Endodermal cell (in vitro differentiated cells): ENCODE results near the gene REPIN1. TPM values are rescaled to one million over a fixed set of nuclear protein-coding genes. Genes with fewer than 3 reads are reported as not detected.

Experiments
- DNase-seq: peaks from one replicate; pipeline ENCODE4 v3.0.0-alpha.2; 2017
- H3K27ac ChIP-seq: 2 replicates; pipeline ENCODE4 v1.5.1; 2013; ENCODE audit warnings: mild to moderate bottlenecking, low read depth, low read length, moderate library complexity
- H3K27me3 ChIP-seq: 2 replicates; pipeline ENCODE4 v1.6.1; 2013; ENCODE audit warnings: mild to moderate bottlenecking, low read length, moderate library complexity; ENCODE audit not compliant: insufficient read depth, control insufficient read depth, poor library complexity, severe bottlenecking
- H3K36me3 ChIP-seq: 2 replicates; pipeline ENCODE4 v1.7.0; 2013; ENCODE audit warnings: mild to moderate bottlenecking, low read length, moderate library complexity; ENCODE audit not compliant: control insufficient read depth, insufficient read depth
- H3K4me1 ChIP-seq: one replicate; pipeline ENCODE4 v1.7.0; 2013; ENCODE audit warnings: low read length; ENCODE audit not compliant: control insufficient read depth, insufficient read depth
- H3K4me3 ChIP-seq: 2 replicates; pipeline ENCODE4 v1.5.1; 2013; ENCODE audit warnings: mild to moderate bottlenecking, low read length, moderate library complexity
- H3K9ac ChIP-seq: 2 replicates; pipeline ENCODE4 v1.6.1; 2013; ENCODE audit warnings: mild to moderate bottlenecking, low read length, moderate library complexity; ENCODE audit not compliant: poor library complexity, severe bottlenecking; ENCODE audit errors: extremely low read depth
- H3K9me3 ChIP-seq: 2 replicates; pipeline ENCODE4 v1.6.1; 2013; ENCODE audit warnings: mild to moderate bottlenecking, low read length, moderate library complexity; ENCODE audit not compliant: control insufficient read depth
- H3K27ac Mint-ChIP-seq: 2 replicates; pipeline ENCODE4 v1.8.0; 2020; ENCODE audit warnings: mixed read lengths
- H3K27me3 Mint-ChIP-seq: 2 replicates; pipeline ENCODE4 v1.8.0; 2021; ENCODE audit warnings: mild to moderate bottlenecking, mixed read lengths; ENCODE audit not compliant: insufficient read depth
- H3K36me3 Mint-ChIP-seq: 2 replicates; pipeline ENCODE4 v1.8.0; 2020; ENCODE audit warnings: low read depth, mixed read lengths
- H3K4me1 Mint-ChIP-seq: 2 replicates; pipeline ENCODE4 v1.8.0; 2020; ENCODE audit warnings: mixed read lengths
- H3K4me3 Mint-ChIP-seq: 2 replicates; pipeline ENCODE4 v1.8.0; 2020; ENCODE audit warnings: mild to moderate bottlenecking, moderate library complexity, mixed read lengths
- H3K9me3 Mint-ChIP-seq: 2 replicates; pipeline ENCODE4 v1.8.0; 2020; ENCODE audit warnings: mild to moderate bottlenecking, mixed read lengths
- CTCF ChIP-seq: fragments of 200-600 bp; sonication (generic); conservative IDR thresholded peaks from 2 replicates; pipeline ENCODE4 v1.5.0; 2021; ENCODE audit warnings: antibody characterized with exemption, mild to moderate bottlenecking
- WGBS, 2 experiments: methylation state at CpG; one replicate each; pipeline versions ENCODE4 v1.1.5 to v1.1.7; 2013; ENCODE audit warnings: missing lambda C conversion rate in 2 of 2, mixed read lengths in 1 of 2; ENCODE audit not compliant: insufficient coverage in 1 of 2, insufficient read length in 1 of 2; 5-methylcytosine and 5-hydroxymethylcytosine counted together
- total RNA-seq, 2 donors: library from RNA; stranded (reverse); fragmentation: NEBNext Ultra II Directional in 1 of 2; extraction: Animal tissue kit (Norgen Biotek cat#: 25700) in 1 of 2; gene quantifications; 2 replicates in 1 of 2; 3 replicates in 1 of 2; pipeline ENCODE4 v1.2.1, GENCODE V29; 2021

REPIN1 gene
- total RNA-seq, 2 donors from 2014 or later, result 85.4 to 94.4 TPM

DNA sequence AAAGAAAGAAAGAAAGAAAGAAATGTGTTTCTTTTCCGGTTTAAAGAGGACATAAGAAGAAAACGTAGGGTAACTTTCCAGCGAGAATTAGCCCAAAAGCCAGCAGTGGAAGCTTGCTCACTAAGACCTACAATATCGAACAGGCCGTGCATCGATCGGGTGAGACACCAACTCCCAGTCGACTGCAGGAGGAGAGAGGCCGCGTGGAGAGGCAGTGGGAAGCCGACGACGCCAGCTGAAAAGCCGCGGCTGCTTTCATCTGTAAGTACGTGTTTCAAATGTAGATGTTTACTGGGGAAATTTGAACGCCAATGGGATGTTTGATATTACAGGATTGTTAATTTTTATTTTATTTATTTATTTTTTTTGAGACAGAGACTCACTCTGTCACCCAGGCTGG is 53.2 kb downstream of the REPIN1 start:
- H3K4me1 ChIP-seq, result no peaks in the 10 kb centered on the region

More for the DNA sequence above, 53.2 kb downstream of the REPIN1 start:
- Mint-ChIP-seq H3K27ac (no peak overlapping the region), H3K36me3 (no peaks in the 10 kb centered on the region), H3K4me3 (no peak overlapping the region), H3K27me3 (peaks cover 16% of the 10 kb centered on the region), H3K4me1 (no peaks in the 10 kb centered on the region), H3K9me3 (no peaks in the 10 kb centered on the region)
- Histone ChIP-seq H3K36me3 (no peaks in the 10 kb centered on the region), H3K9ac (no peak overlapping the region), H3K9me3 (no peaks in the 10 kb centered on the region), H3K4me3 (no peak overlapping the region), H3K27me3 (peaks cover 8% of the 10 kb centered on the region), H3K27ac (no peak overlapping the region)
- no peak for TF ChIP-seq CTCF
- DNase-seq, result no peak
- 76 to 84% methylated on average over 11 to 17 of the region's 17 CpGs for WGBS, 2 experiments

Other genes starting within 250 kb of the REPIN1 start
- gene LRRC61, start 45.5 kb upstream of the REPIN1 start, total RNA-seq, result 10 to 100 TPM in 1 of 2 donors, under 1 TPM in 1; 0.77 to 27.0 TPM
- gene ACTR3C, start 45.3 kb upstream of the REPIN1 start, total RNA-seq, result under 1 TPM in 1 of 2 donors, not detected in 1; 0.92 TPM
- gene RARRES2, start 27.2 kb upstream of the REPIN1 start, total RNA-seq, result 10 to 100 TPM; 32.2 to 48.2 TPM
- gene ZNF775, start 10.5 kb downstream of the REPIN1 start, total RNA-seq, result 10 to 100 TPM in 1 of 2 donors, 1 to 10 TPM in 1; 10.0 to 11.3 TPM
- not detected for gene GIMAP8, start 81.8 kb downstream of the REPIN1 start, total RNA-seq
- not detected for gene GIMAP7, start 146.1 kb downstream of the REPIN1 start, total RNA-seq
- gene GIMAP4, start 198.6 kb downstream of the REPIN1 start, total RNA-seq, result under 1 TPM in 1 of 2 donors, not detected in 1; 0.33 TPM